ENCODE measurements around the gene BCAP31.

BCAP31 gene

GRCh38 chrX:153674219-153674851, 49.9 kb downstream of the BCAP31 start:
- no peak overlapping the region for H3K4me3 ChIP-seq (ENCODE audit: low read depth, low read length)
- no peak for TF ChIP-seq CTCF (IDR thresholded peaks at IDR 0.05; ENCODE audit: low read depth, low read length, missing control alignments)
- in situ Hi-C loops (cut with HindIII; ENCODE audit: low sequenced_read_pairs): no loop called here
- DNase-seq (ENCODE audit: low read depth): no peak

DNA sequence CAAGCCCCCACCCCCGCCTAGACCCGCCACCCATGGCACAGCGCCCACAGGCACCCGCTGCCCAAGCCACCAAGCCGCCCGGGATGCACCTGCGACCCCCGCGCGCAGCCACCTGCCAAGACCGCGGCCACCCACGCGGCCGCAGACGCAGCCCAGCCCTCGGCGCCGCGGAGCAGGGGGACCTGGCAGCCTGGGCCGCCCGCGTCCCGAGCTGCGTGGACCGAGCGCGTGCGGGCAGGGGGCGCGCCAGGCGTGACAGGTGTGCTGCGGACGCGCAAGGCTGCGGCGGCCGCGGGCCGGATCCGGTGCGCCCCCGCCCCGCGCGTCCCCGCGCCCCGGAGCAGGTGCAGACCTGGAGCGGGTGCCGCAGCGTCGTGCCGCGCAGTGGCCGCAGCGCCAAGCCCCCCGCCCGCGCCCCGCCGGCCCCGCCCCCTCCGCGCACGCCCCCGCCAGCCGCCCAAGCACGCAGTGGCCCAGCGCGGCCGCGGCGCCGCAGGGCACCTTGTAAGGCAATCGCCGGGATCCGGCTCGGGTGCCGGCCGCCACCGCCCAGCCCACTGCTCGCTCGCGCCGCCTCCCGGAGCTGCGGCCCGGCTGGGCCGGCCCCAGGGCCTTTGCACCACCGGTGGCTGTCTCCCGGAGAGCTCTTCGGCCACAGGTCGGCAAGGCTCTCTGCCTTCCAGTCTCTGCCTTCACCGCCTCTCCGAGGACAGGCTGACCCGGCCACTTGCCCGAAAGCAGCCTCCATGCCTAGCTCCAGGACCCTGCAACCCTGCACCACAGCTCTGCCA, 50.6 kb downstream of the BCAP31 start, which contains the start of gene PNCK:
TSS of gene PNCK (minus strand) at position 386 of the 791 bp plus-strand sequence. CDS start 737 bp downstream, outside the sequence.
- no peak for TF ChIP-seq CTCF (IDR thresholded peaks at IDR 0.05; ENCODE audit: low read depth, low read length, missing control alignments)
- no peak within 1 kb of the TSS for H3K4me3 ChIP-seq (ENCODE audit: low read depth, low read length)
- in situ Hi-C loops (cut with HindIII; ENCODE audit: low sequenced_read_pairs): no loop called here
- no peak for DNase-seq (ENCODE audit: low read depth)

DNA sequence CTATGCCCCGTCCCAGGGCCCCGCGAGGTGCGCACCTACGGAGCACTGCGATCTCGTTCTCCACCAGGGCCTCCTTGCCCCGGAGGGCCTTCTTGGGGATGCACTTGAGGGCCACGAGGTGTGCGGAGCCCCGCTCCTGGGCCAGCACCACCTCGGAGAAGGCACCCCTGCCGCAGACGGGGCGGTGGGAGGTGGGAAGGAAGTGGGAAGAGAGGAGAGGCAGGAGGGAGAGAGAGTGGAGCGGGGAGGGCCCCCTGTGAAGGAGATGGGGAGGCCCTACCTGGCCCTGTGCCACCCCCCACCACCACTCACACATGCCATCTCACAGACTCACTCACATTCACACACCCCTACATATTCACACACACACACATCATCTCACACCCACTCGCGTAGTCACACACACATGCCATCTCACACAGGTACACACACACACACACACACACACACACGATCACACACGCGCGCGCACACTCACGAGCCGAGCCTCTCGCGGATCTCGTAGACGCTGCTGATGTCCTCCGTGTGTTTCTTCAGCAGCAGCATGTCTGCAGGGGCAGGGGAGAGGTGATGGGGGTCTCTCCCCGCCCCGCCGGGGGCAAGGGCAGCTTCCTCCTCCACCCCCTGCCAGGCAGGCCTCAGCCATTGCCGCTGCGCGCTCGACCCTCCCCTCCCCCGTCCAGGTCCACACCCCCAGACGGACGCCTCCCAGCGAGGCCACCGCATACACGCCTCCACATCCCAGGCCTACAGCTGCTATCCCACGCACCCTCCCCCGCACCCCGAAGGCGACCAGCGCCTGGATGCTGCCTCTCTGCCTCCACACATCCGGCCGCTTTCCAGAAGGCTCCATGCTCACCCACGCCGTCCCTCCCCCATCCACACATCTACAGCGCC, 51.4 kb downstream of the BCAP31 start:
- in situ Hi-C loops (cut with HindIII; ENCODE audit: low sequenced_read_pairs): no loop called here
- H3K4me3 ChIP-seq (ENCODE audit: low read depth, low read length): no peak overlapping the region
- no peak for DNase-seq (ENCODE audit: low read depth)
- no peak for TF ChIP-seq CTCF (IDR thresholded peaks at IDR 0.05; ENCODE audit: low read depth, low read length, missing control alignments)

- DNase-seq (ENCODE audit: low read depth): no peak
- in situ Hi-C loops (cut with HindIII; ENCODE audit: low sequenced_read_pairs): no loop called here
- no peak for TF ChIP-seq CTCF (IDR thresholded peaks at IDR 0.05; ENCODE audit: low read depth, low read length, missing control alignments)
- no peak overlapping the region for H3K4me3 ChIP-seq (ENCODE audit: low read depth, low read length)
Observed at GRCh38 chrX:153671589-153672530, 52.3 kb downstream of the BCAP31 start.

- in situ Hi-C loops (cut with HindIII; ENCODE audit: low sequenced_read_pairs): no loop called here
- TF ChIP-seq CTCF (IDR thresholded peaks at IDR 0.05; ENCODE audit: low read depth, low read length, missing control alignments): no peak
- no peak overlapping the region for H3K4me3 ChIP-seq (ENCODE audit: low read depth, low read length)
- DNase-seq (ENCODE audit: low read depth): no peak
Observed at GRCh38 chrX:153670748-153671588, 53.2 kb downstream of the BCAP31 start.

Measured in astrocyte of the cerebellum (primary cell).